ENCODE data around the gene DGUOK. TPM values are rescaled to one million over a fixed set of nuclear protein-coding genes. Genes with fewer than 3 reads are reported as not detected.

The DGUOK gene
- polyA plus RNA-seq, 1 donor (not counting 4 experiments of a cell fraction or from before 2014, with no cell fraction given) = 102 TPM

GRCh38 chr2:73897240-73897583 is 29.5 kb upstream of the DGUOK start:
- no peaks in the 10 kb centered on the region for H3K4me1 ChIP-seq (ENCODE audit: control insufficient read depth, extremely low read depth, insufficient read depth, low read length)
- H4K20me1 ChIP-seq (ENCODE audit: control insufficient read depth, extremely low read depth, insufficient read depth, low read length) = no peaks in the 10 kb centered on the region
- dilution Hi-C loops (cut with MboI; ENCODE audit: extremely low pct_ligation_motif_present, low sequenced_read_pairs) = no loop called here
- H3K9me3 ChIP-seq (ENCODE audit: control insufficient read depth, low read depth, low read length) = no peaks in the 10 kb centered on the region
- DNase-seq (ENCODE audit: low read depth, low spot score) = no peak
- no peak for TF ChIP-seq EZH2 (IDR thresholded peaks at IDR 0.05; ENCODE audit: low read length)
- TF ChIP-seq, protein P1, sequence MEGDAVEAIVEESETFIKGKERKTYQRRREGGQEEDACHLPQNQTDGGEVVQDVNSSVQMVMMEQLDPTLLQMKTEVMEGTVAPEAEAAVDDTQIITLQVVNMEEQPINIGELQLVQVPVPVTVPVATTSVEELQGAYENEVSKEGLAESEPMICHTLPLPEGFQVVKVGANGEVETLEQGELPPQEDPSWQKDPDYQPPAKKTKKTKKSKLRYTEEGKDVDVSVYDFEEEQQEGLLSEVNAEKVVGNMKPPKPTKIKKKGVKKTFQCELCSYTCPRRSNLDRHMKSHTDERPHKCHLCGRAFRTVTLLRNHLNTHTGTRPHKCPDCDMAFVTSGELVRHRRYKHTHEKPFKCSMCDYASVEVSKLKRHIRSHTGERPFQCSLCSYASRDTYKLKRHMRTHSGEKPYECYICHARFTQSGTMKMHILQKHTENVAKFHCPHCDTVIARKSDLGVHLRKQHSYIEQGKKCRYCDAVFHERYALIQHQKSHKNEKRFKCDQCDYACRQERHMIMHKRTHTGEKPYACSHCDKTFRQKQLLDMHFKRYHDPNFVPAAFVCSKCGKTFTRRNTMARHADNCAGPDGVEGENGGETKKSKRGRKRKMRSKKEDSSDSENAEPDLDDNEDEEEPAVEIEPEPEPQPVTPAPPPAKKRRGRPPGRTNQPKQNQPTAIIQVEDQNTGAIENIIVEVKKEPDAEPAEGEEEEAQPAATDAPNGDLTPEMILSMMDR (optimal IDR thresholded peaks at IDR 0.05 in 1 of 3, IDR thresholded peaks at IDR 0.05 in 1 of 3, conservative IDR thresholded peaks at IDR 0.05 in 1 of 3; ENCODE audit: extremely low read depth in 1 of 3, insufficient read depth in 2 of 3, low read length in 3 of 3) = no peak
- H3K4me3 ChIP-seq (ENCODE audit: control insufficient read depth in 2 of 3, extremely low read depth in 1 of 3, insufficient read depth in 2 of 3, low read depth in 1 of 3, low read length in 3 of 3) = no peak overlapping the region
- H2AFZ ChIP-seq (ENCODE audit: control insufficient read depth, low read length) = no peak overlapping the region
- H3K27me3 ChIP-seq (ENCODE audit: control insufficient read depth, extremely low read depth, insufficient read depth, low read length) = no peaks in the 10 kb centered on the region
- no peaks in the 10 kb centered on the region for H3K79me2 ChIP-seq (ENCODE audit: control insufficient read depth, insufficient read depth, low read length)
- no peak overlapping the region for H3K4me2 ChIP-seq (ENCODE audit: control insufficient read depth, extremely low read depth, insufficient read depth, low read depth, low read length)
- no peaks in the 10 kb centered on the region for H3K9me1 ChIP-seq (ENCODE audit: control insufficient read depth, extremely low read depth, insufficient read depth, low read length)
- no peak overlapping the region for H3K9ac ChIP-seq (ENCODE audit: control insufficient read depth, extremely low read depth, insufficient read depth, low read length)
- H3K36me3 ChIP-seq (ENCODE audit: control insufficient read depth in 2 of 2, extremely low read depth in 1 of 2, insufficient read depth in 2 of 2, low read length in 2 of 2) = no peaks in the 10 kb centered on the region
- no peak for FAIRE-seq
- no peak overlapping the region for H3K27ac ChIP-seq (ENCODE audit: control insufficient read depth, insufficient read depth, low read length)

DNA sequence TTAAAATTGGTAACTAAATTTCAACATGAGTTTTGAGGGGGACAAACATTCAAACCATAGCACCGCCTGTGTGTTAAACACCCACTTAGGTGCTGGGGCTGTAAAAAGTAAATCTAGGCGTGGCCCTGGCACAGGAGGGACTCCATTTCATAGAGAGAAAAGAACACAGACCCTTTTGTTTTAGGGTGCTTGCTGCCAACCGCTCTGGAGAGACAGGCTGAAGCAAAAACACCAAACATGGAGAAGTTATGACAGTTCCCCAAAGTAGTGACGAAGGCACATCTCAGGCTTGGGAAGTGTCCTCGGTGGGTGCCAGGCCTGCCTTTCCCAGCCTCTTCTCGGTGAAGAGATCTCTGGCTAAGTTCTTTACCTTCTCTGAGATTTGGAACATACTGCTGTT is 28.7 kb upstream of the DGUOK start:
- Histone ChIP-seq H3K4me2 (ENCODE audit: control insufficient read depth, extremely low read depth, insufficient read depth, low read depth, low read length) (no peak overlapping the region), H3K9ac (ENCODE audit: control insufficient read depth, extremely low read depth, insufficient read depth, low read length) (no peak overlapping the region), H3K36me3 (ENCODE audit: control insufficient read depth in 2 of 2, extremely low read depth in 1 of 2, insufficient read depth in 2 of 2, low read length in 2 of 2) (no peaks in the 10 kb centered on the region), H2AFZ (ENCODE audit: control insufficient read depth, low read length) (no peak overlapping the region), H3K9me1 (ENCODE audit: control insufficient read depth, extremely low read depth, insufficient read depth, low read length) (no peaks in the 10 kb centered on the region), H3K27me3 (ENCODE audit: control insufficient read depth, extremely low read depth, insufficient read depth, low read length) (no peaks in the 10 kb centered on the region), H3K9me3 (ENCODE audit: control insufficient read depth, low read depth, low read length) (no peaks in the 10 kb centered on the region), H3K27ac (ENCODE audit: control insufficient read depth, insufficient read depth, low read length) (no peak overlapping the region), H4K20me1 (ENCODE audit: control insufficient read depth, extremely low read depth, insufficient read depth, low read length) (no peaks in the 10 kb centered on the region), H3K4me1 (ENCODE audit: control insufficient read depth, extremely low read depth, insufficient read depth, low read length) (no peaks in the 10 kb centered on the region), H3K79me2 (ENCODE audit: control insufficient read depth, insufficient read depth, low read length) (no peaks in the 10 kb centered on the region), H3K4me3 (ENCODE audit: control insufficient read depth in 2 of 3, extremely low read depth in 1 of 3, insufficient read depth in 2 of 3, low read depth in 1 of 3, low read length in 3 of 3) (no peak overlapping the region)
- no peak for TF ChIP-seq EZH2 (IDR thresholded peaks at IDR 0.05; ENCODE audit: low read length)
- TF ChIP-seq, protein P1 (optimal IDR thresholded peaks at IDR 0.05 in 1 of 3, IDR thresholded peaks at IDR 0.05 in 1 of 3, conservative IDR thresholded peaks at IDR 0.05 in 1 of 3; ENCODE audit: extremely low read depth in 1 of 3, insufficient read depth in 2 of 3, low read length in 3 of 3) = no peak
- FAIRE-seq (no peak), DNase-seq (ENCODE audit: low read depth, low spot score) (no peak)
- dilution Hi-C loops (cut with MboI; ENCODE audit: extremely low pct_ligation_motif_present, low sequenced_read_pairs) = no loop called here
